CD4-positive, alpha-beta memory T cell (primary cell): ENCODE data around the gene LSM5. TPM values are rescaled to one million over a fixed set of nuclear protein-coding genes. Genes with fewer than 3 reads are reported as not detected.

ENCODE experiments used
- CTCF ChIA-PET: fragments of 350-600 bp; sonication (Branson Sonifier 250); formaldehyde crosslinking; loops from one replicate; lab custom pipeline; 2021; ENCODE audit warnings: inconsistent platforms; ENCODE audit not compliant: partially characterized antibody; lab: Charles Lee
- POLR2A ChIA-PET: fragments of 350-600 bp; sonication (Branson Sonifier 250); formaldehyde crosslinking; loops from one replicate; lab custom pipeline; 2021; ENCODE audit not compliant: partially characterized antibody; lab: Charles Lee
- DNase-seq, 5 donors: peaks; one replicate each; pipeline versions ENCODE4 v3.0.0 to v3.0.0-alpha.2; 2020 to 2022; ENCODE audit warnings: mixed read lengths in 1 of 5
- H3K27ac ChIP-seq: one replicate; pipeline ENCODE4 v1.7.0; 2013; ENCODE audit warnings: low read depth, low read length
- H3K27me3 ChIP-seq: 2 replicates; pipeline ENCODE4 v1.7.0; 2013; ENCODE audit warnings: mild to moderate bottlenecking, low read length, moderate library complexity; ENCODE audit not compliant: insufficient read depth
- H3K36me3 ChIP-seq: 2 replicates; pipeline ENCODE4 v1.7.0; 2013; ENCODE audit warnings: mild to moderate bottlenecking, low read length, moderate library complexity; ENCODE audit not compliant: insufficient read depth
- H3K4me1 ChIP-seq: 2 replicates; pipeline ENCODE4 v1.7.0; 2013; ENCODE audit warnings: mild to moderate bottlenecking, low read length, moderate library complexity; ENCODE audit not compliant: insufficient read depth
- H3K4me3 ChIP-seq, 2 donors: one replicate each; pipeline ENCODE4 v1.7.0; 2013; ENCODE audit warnings: low read length in 2 of 2, mild to moderate bottlenecking in 1 of 2
- H3K9me3 ChIP-seq, 2 donors: one replicate each; pipeline ENCODE4 v1.7.0; 2013; ENCODE audit warnings: low read length in 2 of 2, control low read depth in 1 of 2; ENCODE audit not compliant: control insufficient read depth in 1 of 2
- H3K27ac Mint-ChIP-seq, 7 donors: one replicate each; pipeline ENCODE4 v1.8.0; 2020 to 2021; ENCODE audit warnings: mixed read lengths in 7 of 7, mild to moderate bottlenecking in 6 of 7, inconsistent platforms in 3 of 7, moderate library complexity in 3 of 7
- H3K27me3 Mint-ChIP-seq, 2 donors: one replicate each; pipeline ENCODE4 v1.8.0; 2020 to 2021; ENCODE audit warnings: mixed read lengths in 2 of 2
- H3K36me3 Mint-ChIP-seq, 2 donors: one replicate each; pipeline ENCODE4 v1.8.0; 2020 to 2021; ENCODE audit warnings: mixed read lengths in 2 of 2, inconsistent platforms in 1 of 2, mild to moderate bottlenecking in 1 of 2
- H3K4me1 Mint-ChIP-seq, 4 donors: one replicate each; pipeline ENCODE4 v1.8.0; 2020 to 2021; ENCODE audit warnings: mixed read lengths in 4 of 4, mild to moderate bottlenecking in 1 of 4
- H3K4me3 Mint-ChIP-seq, 8 donors: one replicate each; pipeline ENCODE4 v1.8.0; 2020 to 2021; ENCODE audit warnings: mixed read lengths in 8 of 8, mild to moderate bottlenecking in 7 of 8, moderate library complexity in 6 of 8, inconsistent platforms in 3 of 8
- H3K9me3 Mint-ChIP-seq, 8 donors: one replicate each; pipeline ENCODE4 v1.8.0; 2020 to 2021; ENCODE audit warnings: mixed read lengths in 8 of 8, mild to moderate bottlenecking in 5 of 8, inconsistent platforms in 3 of 8, moderate library complexity in 1 of 8
- intact Hi-C: fragments of 100-400 bp; cut with micrococcal nuclease; formaldehyde crosslinking; loops from one replicate; pipeline ENCODE4 v1.15.1; 2023
- polyA plus RNA-seq, 2 donors: library from polyadenylated mRNA; unstranded; fragments of 300-500 nt; fragmentation: Illumina TruSeq; gene quantifications; one replicate each; pipeline ENCODE4 v1.2.3, GENCODE V29; 2021
- total RNA-seq, 2 experiments: library from RNA; stranded (reverse); gene quantifications; one replicate each; pipeline ENCODE4 v1.2.3, GENCODE V29; 2021

The LSM5 gene
- total and polyA plus RNA-seq, 4 experiments from 2014 or later = 37.6 to 183 (median 73.2) TPM

DNA sequence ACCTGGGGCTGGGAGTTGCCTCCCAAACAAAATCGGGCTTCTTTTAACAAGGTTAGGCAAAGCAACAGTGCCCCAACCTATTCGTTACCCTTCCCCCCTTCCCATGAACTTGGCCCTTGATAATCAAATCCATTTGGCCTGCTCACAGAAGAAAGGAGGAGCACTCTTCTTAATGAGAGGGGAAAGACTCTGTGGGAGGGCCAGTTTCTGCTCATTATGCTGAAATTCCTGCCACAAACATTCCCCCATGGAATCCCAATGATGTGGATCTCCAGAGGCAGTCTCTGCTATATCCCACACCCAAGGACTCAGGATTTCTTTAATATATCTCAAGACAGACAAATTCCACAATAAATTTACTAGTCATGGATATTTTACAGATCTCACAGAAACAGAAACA is 43.0 kb downstream of the LSM5 start:
- CTCF ChIA-PET = no interaction called here
- Mint-ChIP-seq H3K4me3 (no peak overlapping the region), H3K27ac (no peak overlapping the region), H3K9me3 (peaks cover 0 to 28% (median under 1%) of the 10 kb centered on the region in 8 donors), H3K4me1 (no peaks in the 10 kb centered on the region), H3K27me3 (peaks cover 2 to 8% of the 10 kb centered on the region in 2 donors), H3K36me3 (peaks cover 0 to 3% of the 10 kb centered on the region in 2 donors)
- Histone ChIP-seq H3K27ac (no peak overlapping the region), H3K36me3 (no peaks in the 10 kb centered on the region), H3K4me3 (no peak overlapping the region), H3K4me1 (no peaks in the 10 kb centered on the region), H3K27me3 (no peaks in the 10 kb centered on the region), H3K9me3 (no peaks in the 10 kb centered on the region)
- intact Hi-C loops = no loop called here
- DNase-seq = no peak
- POLR2A ChIA-PET = no interaction called here

DNA sequence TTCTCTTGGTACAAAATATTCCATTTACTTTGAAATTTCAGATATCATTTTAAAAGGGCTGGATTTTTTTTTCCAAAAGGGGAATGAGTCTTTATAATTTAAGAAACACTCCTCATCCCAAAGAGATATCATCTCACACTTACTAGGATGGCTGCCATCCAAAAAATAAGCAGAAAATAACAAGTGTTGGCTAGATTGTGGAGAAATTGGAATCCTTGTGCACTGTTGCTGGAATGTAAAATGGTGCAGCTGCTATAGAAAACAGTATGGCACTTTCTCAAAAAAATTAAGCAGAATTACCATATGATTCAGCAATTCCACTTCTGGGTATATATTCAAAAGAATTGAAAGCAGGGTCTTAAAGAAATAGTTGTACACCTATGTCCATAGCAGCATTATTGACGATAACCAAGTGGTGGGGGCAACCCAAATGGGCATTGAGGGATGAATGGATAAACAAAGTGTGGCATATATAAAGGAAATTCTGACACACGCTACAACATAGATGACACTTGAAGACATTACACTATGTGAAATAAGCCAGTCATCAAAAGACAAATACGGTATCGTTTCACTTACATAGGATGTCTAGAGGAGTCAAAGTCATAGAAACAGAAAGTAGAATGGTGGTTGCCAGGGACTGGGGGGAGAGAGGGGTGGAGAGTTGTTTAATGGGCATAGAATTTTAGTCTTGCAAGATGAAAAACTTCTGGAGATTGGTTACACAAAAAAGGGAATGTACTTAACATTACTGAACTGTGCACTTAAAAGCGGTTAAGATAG is 53.8 kb downstream of the LSM5 start:
- intact Hi-C loops = no loop called here

More for the DNA sequence above, 53.8 kb downstream of the LSM5 start:
- ChIA-PET POLR2A (no interaction called here), CTCF (no interaction called here)
- no peak overlapping the region for H3K4me3 Mint-ChIP-seq
- Histone ChIP-seq H3K27me3 (no peaks in the 10 kb centered on the region), H3K36me3 (no peaks in the 10 kb centered on the region), H3K27ac (no peak overlapping the region), H3K4me3 (no peak overlapping the region), H3K4me1 (no peaks in the 10 kb centered on the region), H3K9me3 (no peaks in the 10 kb centered on the region)
- H3K27me3 Mint-ChIP-seq = peaks cover 5 to 12% of the 10 kb centered on the region in 2 donors
- H3K4me1 Mint-ChIP-seq = no peaks in the 10 kb centered on the region
- no peak overlapping the region for H3K27ac Mint-ChIP-seq
- H3K36me3 Mint-ChIP-seq = peaks cover 0 to 5% of the 10 kb centered on the region in 2 donors
- DNase-seq = no peak
- peaks cover 0 to 4% (median 0%) of the 10 kb centered on the region in 8 donors for H3K9me3 Mint-ChIP-seq

Other genes starting within 250 kb of the LSM5 start
- 10 to 100 TPM; 39.1 to 40.6 TPM for gene AVL9, start 5.1 kb upstream of the LSM5 start, total RNA-seq
- 10 to 100 TPM in 1 of 2 donors, 1 to 10 TPM in 1; 9.0 to 13.6 TPM for gene AVL9, start 5.1 kb upstream of the LSM5 start, polyA plus RNA-seq